Frontal cortex (tissue), 4 donors: ENCODE data around the gene NPBWR2. TPM values are rescaled to one million over a fixed set of nuclear protein-coding genes. Genes with fewer than 3 reads are reported as not detected.
"Not testable (repeated sequence)": the region's sequence is repeated elsewhere in the genome, so short reads cannot be mapped to it uniquely, and the experiment has no call there.

Experiments
- DNase-seq, 2 donors: peaks; one replicate each; pipeline ENCODE4 v3.0.0; 2012; ENCODE audit warnings: low spot score in 2 of 2
- FAIRE-seq: peaks from 2 replicates; lab custom pipeline; 2012; peaks lifted over from hg19 to GRCh38; lab: Jason Lieb, UNC
- total RNA-seq: library from RNA; depleted of rRNA; stranded (reverse); fragments of >200 nt; gene quantifications from one replicate; pipeline ENCODE4 v1.2.3, GENCODE V29; 2014
- donor health status: control.
- donor health status: control.
- donor health status: control.

NPBWR2 gene
- total RNA-seq, 1 donor from 2014 or later: 0.41 TPM

- not testable (repeated sequence) for FAIRE-seq, DNase-seq
Observed at GRCh38 chr20:64122927-64123326, 15.6 kb upstream of the NPBWR2 start.

GRCh38 chr20:64121586-64121985, 14.2 kb upstream of the NPBWR2 start:
- no peak for DNase-seq
- no peak for FAIRE-seq

GRCh38 chr20:64119681-64120341, 12.4 kb upstream of the NPBWR2 start:
- FAIRE-seq: no peak

GRCh38 chr20:64119301-64119680, 11.9 kb upstream of the NPBWR2 start:
- no peak for DNase-seq
- no peak for FAIRE-seq

More at GRCh38 chr20:64119681-64120341, 12.4 kb upstream of the NPBWR2 start:
- DNase-seq: no peak

GRCh38 chr20:64117432-64117777, 10.0 kb upstream of the NPBWR2 start:
- not testable (repeated sequence) for FAIRE-seq, DNase-seq

- FAIRE-seq (no peak), DNase-seq (no peak)
Observed at GRCh38 chr20:64116541-64117431, 9.4 kb upstream of the NPBWR2 start.

GRCh38 chr20:64116016-64116415, 8.7 kb upstream of the NPBWR2 start:
- FAIRE-seq (no peak), DNase-seq (peak in 1 of 2 donors; percentile 8)

- DNase-seq: peak in 1 of 2 donors; percentile 19
- no peak for FAIRE-seq
Observed at GRCh38 chr20:64115171-64115911, 8.0 kb upstream of the NPBWR2 start.

- DNase-seq: no peak
- no peak for FAIRE-seq
Observed at GRCh38 chr20:64114356-64114971, 7.1 kb upstream of the NPBWR2 start.

GRCh38 chr20:64113796-64114355, 6.5 kb upstream of the NPBWR2 start:
- FAIRE-seq (no peak), DNase-seq (no peak)

GRCh38 chr20:64113444-64113775, 6.0 kb upstream of the NPBWR2 start:
- FAIRE-seq: no peak
- DNase-seq: no peak

- no peak for DNase-seq
- FAIRE-seq: no peak
Observed at GRCh38 chr20:64112691-64113443, 5.5 kb upstream of the NPBWR2 start.

- FAIRE-seq (no peak), DNase-seq (no peak)
Observed at GRCh38 chr20:64111841-64112641, 4.7 kb upstream of the NPBWR2 start.

GRCh38 chr20:64110411-64111068, 3.2 kb upstream of the NPBWR2 start:
- DNase-seq: no peak
- FAIRE-seq: no peak

- FAIRE-seq: no peak
- DNase-seq: no peak
Observed at GRCh38 chr20:64109831-64110391, 2.5 kb upstream of the NPBWR2 start.

- FAIRE-seq (no peak), DNase-seq (no peak)
Observed at GRCh38 chr20:64108731-64109681, 1.6 kb upstream of the NPBWR2 start.
